Right lobe of liver (tissue), 6 donors: Measurements from ENCODE around the gene RANBP17. TPM values are rescaled to one million over a fixed set of nuclear protein-coding genes. Genes with fewer than 3 reads are reported as not detected.

Source experiments
- ATAC-seq, 4 donors: fragments of 200-7000 bp; cut with Tn5 transposase; one replicate each; pipeline ENCODE4 v1.9.1; 2020; ENCODE audit warnings: mild to moderate bottlenecking in 4 of 4, moderate library complexity in 4 of 4
- DNase-seq, 3 donors: peaks; one replicate each; pipeline ENCODE4 v3.0.0-alpha.2; 2020
- H3K27ac ChIP-seq, 3 donors: fragments of 200-600 bp; one replicate each; pipeline ENCODE4 v1.8.0; 2022
- H3K27me3 ChIP-seq, 2 donors: fragments of 200-600 bp; one replicate each; pipeline ENCODE4 v1.8.0; 2022
- H3K36me3 ChIP-seq, 4 donors: fragments of 200-600 bp; sonication (generic) in 1 of 4; one replicate each; pipeline versions ENCODE4 v1.5.1 to v1.8.0; 2017 to 2022; ENCODE audit warnings: control low read depth in 1 of 4
- H3K4me1 ChIP-seq, 4 donors: fragments of 200-600 bp; sonication (generic) in 1 of 4; one replicate each; pipeline versions ENCODE4 v1.5.1 to v1.8.0; 2017 to 2022; ENCODE audit warnings: control low read depth in 1 of 4
- H3K4me3 ChIP-seq, 3 donors: fragments of 200-600 bp; one replicate each; pipeline ENCODE4 v1.8.0; 2022
- H3K9me3 ChIP-seq, 4 donors: fragments of 200-600 bp; sonication (generic) in 1 of 4; one replicate each; pipeline versions ENCODE4 v1.5.1 to v1.8.0; 2017 to 2022; ENCODE audit warnings: control low read depth in 1 of 4
- POLR2A ChIP-seq: fragments of 450-650 bp; IDR thresholded peaks from one replicate; pipeline ENCODE4 v1.6.1; 2017; ENCODE audit warnings: antibody characterized with exemption, mild to moderate bottlenecking
- WGBS: methylation state at CpG from one replicate; pipeline ENCODE4 v1.1.6; 2018; ENCODE audit warnings: low coverage, low lambda C conversion rate; ENCODE audit not compliant: insufficient coverage; ENCODE audit errors: missing lambda C conversion rate; 5-methylcytosine and 5-hydroxymethylcytosine counted together
- intact Hi-C, 2 donors: fragments of 100-400 bp; cut with DNase I; formaldehyde crosslinking; loops; one replicate each; pipeline versions ENCODE4 v1.11.2 to v1.14.1; 2022
- total RNA-seq, 6 experiments: library from RNA; depleted of rRNA in 2 of 6; stranded (reverse); fragments of >200 nt in 2 of 6; fragmentation: NEBNext Ultra II Directional in 3 of 6; extraction: Animal tissue kit (Norgen Biotek cat#: 25700) in 3 of 6; gene quantifications; one replicate each; pipeline versions ENCODE4 v1.1.0 to v1.2.4, GENCODE V29; 2016 to 2023
- TF ChIP-seq, protein P1 (sequence below), 4 donors: fragments of 200-600 bp in 3 of 4; fragments of 450-650 bp in 1 of 4; IDR thresholded peaks; one replicate each; pipeline versions ENCODE4 v1.5.1 to v1.8.0; 2016 to 2022; ENCODE audit warnings: antibody characterized with exemption in 4 of 4, mild to moderate bottlenecking in 2 of 4
- donor health status: DM: no; HTN: yes; CAD: no.
- donor health status: DM: no; HTN: no; CAD: no.
- donor health status: DM: no; HTN: no; CAD: no.
- donor health status: DM: no; HTN: yes; CAD: no.
- donor health status: DM: no; HTN: yes; CAD: no.

RANBP17 gene
- total RNA-seq, 6 experiments from 2014 or later, result 1.5 to 5.7 (median 4.7) TPM

DNA sequence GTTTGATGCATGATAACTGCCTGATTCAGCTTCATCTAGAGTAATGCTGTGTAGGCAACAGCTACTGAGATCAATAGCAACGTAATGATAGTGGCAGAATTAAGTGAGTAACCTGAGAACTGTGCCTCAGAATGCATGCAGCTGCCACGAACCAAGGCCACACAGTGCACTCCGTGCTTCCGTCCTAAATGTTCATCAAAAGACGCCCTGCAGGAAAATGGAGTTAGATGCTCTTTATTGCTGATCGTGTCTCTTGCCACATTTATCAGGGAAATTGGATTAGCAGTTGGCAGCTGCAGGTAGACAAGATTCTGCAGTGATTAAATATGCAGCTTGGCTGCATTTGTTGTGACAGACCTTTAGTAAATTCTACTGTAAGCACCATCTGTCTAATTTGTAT lies 339.5 kb downstream of the RANBP17 start:
- intact Hi-C loops, result loop anchor here in 1 of 2 donors (10.0 kb wide), 1 partner anchor 133 kb away; no protein-coding TSS in a partner anchor
- no peaks in the 10 kb centered on the region for H3K4me1 ChIP-seq
- no peak overlapping the region for H3K4me3 ChIP-seq
- WGBS, result 86% methylated on average over 6 of the region's 6 CpGs
- no peak overlapping the region for H3K27ac ChIP-seq
- ATAC-seq (no peak), DNase-seq (no peak)
- TF ChIP-seq POLR2A, result no peak
- TF ChIP-seq, protein P1, sequence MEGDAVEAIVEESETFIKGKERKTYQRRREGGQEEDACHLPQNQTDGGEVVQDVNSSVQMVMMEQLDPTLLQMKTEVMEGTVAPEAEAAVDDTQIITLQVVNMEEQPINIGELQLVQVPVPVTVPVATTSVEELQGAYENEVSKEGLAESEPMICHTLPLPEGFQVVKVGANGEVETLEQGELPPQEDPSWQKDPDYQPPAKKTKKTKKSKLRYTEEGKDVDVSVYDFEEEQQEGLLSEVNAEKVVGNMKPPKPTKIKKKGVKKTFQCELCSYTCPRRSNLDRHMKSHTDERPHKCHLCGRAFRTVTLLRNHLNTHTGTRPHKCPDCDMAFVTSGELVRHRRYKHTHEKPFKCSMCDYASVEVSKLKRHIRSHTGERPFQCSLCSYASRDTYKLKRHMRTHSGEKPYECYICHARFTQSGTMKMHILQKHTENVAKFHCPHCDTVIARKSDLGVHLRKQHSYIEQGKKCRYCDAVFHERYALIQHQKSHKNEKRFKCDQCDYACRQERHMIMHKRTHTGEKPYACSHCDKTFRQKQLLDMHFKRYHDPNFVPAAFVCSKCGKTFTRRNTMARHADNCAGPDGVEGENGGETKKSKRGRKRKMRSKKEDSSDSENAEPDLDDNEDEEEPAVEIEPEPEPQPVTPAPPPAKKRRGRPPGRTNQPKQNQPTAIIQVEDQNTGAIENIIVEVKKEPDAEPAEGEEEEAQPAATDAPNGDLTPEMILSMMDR (IDR thresholded peaks at IDR 0.05), result no peak
- no peaks in the 10 kb centered on the region for H3K36me3 ChIP-seq
- no peaks in the 10 kb centered on the region for H3K9me3 ChIP-seq
- H3K27me3 ChIP-seq, result no peaks in the 10 kb centered on the region

DNA sequence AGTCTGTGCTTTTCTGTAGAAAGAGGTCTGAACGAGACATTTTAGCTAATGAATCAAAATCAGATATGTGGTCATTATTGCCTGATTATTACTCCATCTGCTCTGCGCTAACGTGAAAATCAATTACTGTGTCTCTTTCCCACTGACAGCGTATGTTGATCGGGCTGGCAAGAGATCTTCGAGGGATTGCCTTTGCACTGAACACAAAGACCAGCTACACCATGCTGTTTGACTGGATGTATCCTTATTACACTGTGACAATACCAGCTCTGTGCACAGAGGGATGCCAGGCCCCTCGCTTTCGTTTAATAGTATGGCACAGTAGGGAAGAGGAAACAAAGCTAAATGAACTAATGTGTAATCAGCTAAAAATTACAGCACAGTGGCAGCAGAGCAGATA lies 343.6 kb downstream of the RANBP17 start:
- no peak overlapping the region for H3K4me3 ChIP-seq
- no peaks in the 10 kb centered on the region for H3K27me3 ChIP-seq
- peaks cover 0 to 2% (median 0%) of the 10 kb centered on the region in 4 donors for H3K36me3 ChIP-seq
- no peak overlapping the region for H3K27ac ChIP-seq
- H3K9me3 ChIP-seq, result no peaks in the 10 kb centered on the region
- 91% methylated on average over 8 of the region's 8 CpGs for WGBS
- no peak for TF ChIP-seq POLR2A
- TF ChIP-seq, protein P1 (IDR thresholded peaks at IDR 0.05), result no peak
- DNase-seq (no peak), ATAC-seq (no peak)
- no peaks in the 10 kb centered on the region for H3K4me1 ChIP-seq
- intact Hi-C loops, result loop anchor here in 1 of 2 donors (10.0 kb wide), 1 partner anchor 129 kb away; no protein-coding TSS in a partner anchor

DNA sequence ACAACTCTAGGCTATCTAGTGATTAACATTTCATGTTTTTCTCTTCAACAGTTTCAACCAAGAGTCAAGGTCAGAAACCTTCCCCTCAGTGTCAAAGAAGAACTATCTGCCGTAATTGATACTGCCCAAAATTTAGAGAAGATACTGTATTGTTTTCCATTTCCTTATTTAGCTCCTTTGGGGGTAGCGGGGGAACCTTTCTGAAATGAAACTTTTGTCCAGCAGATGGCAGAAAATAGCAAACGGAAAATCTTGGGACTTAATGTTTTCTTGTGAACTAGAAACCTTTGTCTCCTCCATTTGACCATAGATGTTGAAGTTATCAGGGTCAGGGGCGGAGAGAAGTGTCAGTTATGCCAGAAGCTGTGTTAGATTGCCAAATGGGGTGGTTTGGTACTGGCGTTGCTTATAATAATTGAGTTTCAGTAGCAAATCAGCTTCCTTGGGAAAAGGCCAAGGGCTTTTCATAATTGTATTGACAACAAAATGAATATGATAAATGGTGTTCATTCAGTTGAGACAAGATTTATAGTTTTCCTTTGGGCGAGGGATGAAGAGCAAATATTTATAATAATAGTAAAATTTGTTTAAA lies 345.5 kb downstream of the RANBP17 start:
- H3K4me1 ChIP-seq, result no peaks in the 10 kb centered on the region
- no peak for TF ChIP-seq POLR2A
- TF ChIP-seq, protein P1 (IDR thresholded peaks at IDR 0.05), result peak; percentile 30 to 53 (median 46)
- ATAC-seq (peak in 2 of 4 donors; percentile 42 to 51), DNase-seq (no peak)
- no peaks in the 10 kb centered on the region for H3K9me3 ChIP-seq
- H3K27ac ChIP-seq, result no peak overlapping the region
- no peaks in the 10 kb centered on the region for H3K27me3 ChIP-seq
- intact Hi-C loops, result loop anchor here in 1 of 2 donors (10.0 kb wide), 1 partner anchor 127 kb away; no protein-coding TSS in a partner anchor
- H3K4me3 ChIP-seq, result no peak overlapping the region
- H3K36me3 ChIP-seq, result peaks cover 0 to 2% (median 0%) of the 10 kb centered on the region in 4 donors
- WGBS, result 32% methylated on average over 6 of the region's 6 CpGs

DNA sequence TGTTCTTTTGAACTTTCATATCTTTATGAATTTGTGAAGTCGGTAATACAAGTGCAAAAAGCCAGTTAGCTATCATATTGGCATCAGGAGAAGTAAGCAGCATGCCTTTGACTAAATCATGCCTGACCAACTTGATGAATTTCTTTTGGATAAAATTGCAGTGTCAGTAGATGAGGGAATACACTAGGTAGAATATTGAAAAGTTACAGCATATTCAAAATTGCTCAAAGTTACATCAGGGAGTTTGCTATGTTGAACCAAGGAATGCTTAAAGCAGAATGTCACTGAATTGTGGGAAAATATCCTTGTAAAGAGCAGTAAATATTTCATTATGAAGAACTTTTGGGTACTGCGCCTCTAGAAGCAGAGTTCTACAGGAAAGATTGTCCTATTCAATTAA lies 360.1 kb downstream of the RANBP17 start:
- H3K4me3 ChIP-seq, result no peak overlapping the region
- H3K36me3 ChIP-seq, result no peaks in the 10 kb centered on the region
- no peak for ATAC-seq
- 76% methylated on average over 2 of the region's 2 CpGs for WGBS
- intact Hi-C loops, result no loop called here
- no peak for DNase-seq
- no peak overlapping the region for H3K27ac ChIP-seq
- H3K27me3 ChIP-seq, result no peaks in the 10 kb centered on the region
- no peak for TF ChIP-seq POLR2A
- TF ChIP-seq, protein P1 (IDR thresholded peaks at IDR 0.05), result no peak
- H3K9me3 ChIP-seq, result no peaks in the 10 kb centered on the region
- H3K4me1 ChIP-seq, result no peaks in the 10 kb centered on the region
